Measurements from ENCODE around the gene IL1RAPL1. TPM values are rescaled to one million over a fixed set of nuclear protein-coding genes. Genes with fewer than 3 reads are reported as not detected.

IL1RAPL1 gene
- polyA plus RNA-seq, 1 donor from 2014 or later, result not detected

DNA sequence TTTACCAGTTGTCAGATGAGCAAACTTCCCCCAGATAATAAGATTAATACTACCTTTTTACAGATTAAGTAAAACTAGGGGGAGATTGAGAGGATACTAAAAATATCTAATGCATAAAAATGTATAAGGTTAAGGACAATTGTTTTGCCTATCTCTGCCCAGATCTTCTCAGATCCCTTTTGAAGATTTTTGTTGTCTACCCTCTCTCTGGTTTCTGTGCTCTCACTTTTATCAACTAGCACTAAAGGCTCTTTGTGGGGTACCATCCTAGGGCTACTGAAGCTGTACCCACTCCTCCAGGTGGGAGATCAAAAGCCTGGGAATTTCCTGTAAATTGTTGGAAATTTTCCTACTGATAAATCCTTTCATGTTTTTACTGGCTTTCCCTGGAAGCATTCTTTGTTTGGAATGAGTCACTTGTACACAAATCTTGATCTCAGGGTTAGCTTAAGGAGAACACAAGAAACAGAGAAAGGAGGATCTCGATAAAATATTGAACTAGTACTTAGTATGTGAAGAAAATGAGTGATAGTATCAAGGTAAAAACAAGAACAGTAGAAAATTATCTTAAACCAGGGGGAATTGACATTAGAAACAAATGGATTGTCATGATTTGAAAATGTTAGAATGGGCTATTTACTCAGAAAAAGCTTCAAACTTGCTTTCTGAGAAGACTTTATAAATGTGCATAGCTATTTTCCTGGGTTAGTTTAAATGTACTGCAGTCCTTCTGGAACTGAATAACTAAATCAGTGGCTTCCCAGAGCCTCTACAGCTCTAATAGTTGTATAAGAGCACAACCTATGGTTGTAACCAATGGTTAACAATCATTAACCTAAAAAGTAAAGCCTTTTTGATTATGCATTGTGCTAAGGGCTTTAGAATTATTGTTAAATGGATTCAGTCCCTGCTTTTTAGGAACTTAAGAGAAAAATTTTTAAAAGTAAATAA, 948.2 kb downstream of the IL1RAPL1 start:
- Histone ChIP-seq H3K9ac (ENCODE audit: low read length) (no peak overlapping the region), H3K9me3 (ENCODE audit: low read length) (no peaks in the 10 kb centered on the region), H3K27ac (ENCODE audit: low read length) (no peak overlapping the region), H3K4me2 (ENCODE audit: low read length) (no peak overlapping the region), H3K27me3 (ENCODE audit: insufficient read depth, low read depth, low read length) (no peaks in the 10 kb centered on the region), H3F3A (ENCODE audit: insufficient read depth, low read length, poor library complexity, severe bottlenecking) (no peaks in the 10 kb centered on the region), H3K4me3 (ENCODE audit: low read length) (no peak overlapping the region), H4K20me1 (ENCODE audit: insufficient read depth) (no peaks in the 10 kb centered on the region), H3K79me2 (replicated peaks; ENCODE audit: insufficient read depth, low read length) (no peaks in the 10 kb centered on the region), H3K9me2 (ENCODE audit: insufficient read depth, low read length) (no peaks in the 10 kb centered on the region), H2AFZ (ENCODE audit: low read depth, low read length) (no peak overlapping the region), H3K36me3 (ENCODE audit: insufficient read depth, low read length) (no peaks in the 10 kb centered on the region)
- no peak for TF ChIP-seq MXI1 (conservative IDR thresholded peaks at IDR 0.05; ENCODE audit: poor library complexity, severe bottlenecking)
- TF ChIP-seq EP300 (conservative IDR thresholded peaks at IDR 0.05; ENCODE audit: poor library complexity, severe bottlenecking), result no peak
- no peak for TF ChIP-seq EZH2 (IDR thresholded peaks at IDR 0.05; ENCODE audit: borderline replicate concordance, insufficient read depth, low read length, poor library complexity, severe bottlenecking)
- no peak for TF ChIP-seq CTCF (IDR thresholded peaks at IDR 0.05; ENCODE audit: poor library complexity, severe bottlenecking)
- no peak for TF ChIP-seq SMC3 (conservative IDR thresholded peaks at IDR 0.05; ENCODE audit: poor library complexity)
- TF ChIP-seq RAD21 (conservative IDR thresholded peaks at IDR 0.05), result no peak
- TF ChIP-seq POLR2AphosphoS5 (IDR thresholded peaks at IDR 0.05), result no peak
- no peak for TF ChIP-seq TAF1 (IDR thresholded peaks at IDR 0.05; ENCODE audit: low read depth)
- TF ChIP-seq REST (IDR thresholded peaks at IDR 0.05; ENCODE audit: borderline replicate concordance), result no peak

GRCh38 chrX:29541038-29541437, 953.8 kb downstream of the IL1RAPL1 start:
- Histone ChIP-seq H3F3A (ENCODE audit: insufficient read depth, low read length, poor library complexity, severe bottlenecking) (no peaks in the 10 kb centered on the region), H3K9ac (ENCODE audit: low read length) (no peak overlapping the region), H3K36me3 (ENCODE audit: insufficient read depth, low read length) (no peaks in the 10 kb centered on the region), H3K27me3 (ENCODE audit: insufficient read depth, low read depth, low read length) (no peaks in the 10 kb centered on the region), H3K9me2 (ENCODE audit: insufficient read depth, low read length) (no peaks in the 10 kb centered on the region), H3K79me2 (replicated peaks; ENCODE audit: insufficient read depth, low read length) (no peaks in the 10 kb centered on the region), H3K27ac (ENCODE audit: low read length) (no peak overlapping the region), H3K9me3 (ENCODE audit: low read length) (no peaks in the 10 kb centered on the region), H4K20me1 (ENCODE audit: insufficient read depth) (no peaks in the 10 kb centered on the region), H3K4me3 (ENCODE audit: low read length) (no peak overlapping the region), H2AFZ (ENCODE audit: low read depth, low read length) (no peak overlapping the region), H3K4me2 (ENCODE audit: low read length) (no peak overlapping the region)
- TF ChIP-seq SMC3 (conservative IDR thresholded peaks at IDR 0.05; ENCODE audit: poor library complexity) (no peak), TAF1 (IDR thresholded peaks at IDR 0.05; ENCODE audit: low read depth) (no peak), EP300 (conservative IDR thresholded peaks at IDR 0.05; ENCODE audit: poor library complexity, severe bottlenecking) (no peak), RAD21 (conservative IDR thresholded peaks at IDR 0.05) (no peak), MXI1 (conservative IDR thresholded peaks at IDR 0.05; ENCODE audit: poor library complexity, severe bottlenecking) (no peak), REST (IDR thresholded peaks at IDR 0.05; ENCODE audit: borderline replicate concordance) (no peak), CTCF (IDR thresholded peaks at IDR 0.05; ENCODE audit: poor library complexity, severe bottlenecking) (no peak), EZH2 (IDR thresholded peaks at IDR 0.05; ENCODE audit: borderline replicate concordance, insufficient read depth, low read length, poor library complexity, severe bottlenecking) (no peak), POLR2AphosphoS5 (IDR thresholded peaks at IDR 0.05) (no peak)
